ENCODE results near the gene COG5.

COG5 gene

GRCh38 chr7:107580716-107581383 lies 17.1 kb upstream of the COG5 start (continued):
- TF ChIP-seq, protein P1, sequence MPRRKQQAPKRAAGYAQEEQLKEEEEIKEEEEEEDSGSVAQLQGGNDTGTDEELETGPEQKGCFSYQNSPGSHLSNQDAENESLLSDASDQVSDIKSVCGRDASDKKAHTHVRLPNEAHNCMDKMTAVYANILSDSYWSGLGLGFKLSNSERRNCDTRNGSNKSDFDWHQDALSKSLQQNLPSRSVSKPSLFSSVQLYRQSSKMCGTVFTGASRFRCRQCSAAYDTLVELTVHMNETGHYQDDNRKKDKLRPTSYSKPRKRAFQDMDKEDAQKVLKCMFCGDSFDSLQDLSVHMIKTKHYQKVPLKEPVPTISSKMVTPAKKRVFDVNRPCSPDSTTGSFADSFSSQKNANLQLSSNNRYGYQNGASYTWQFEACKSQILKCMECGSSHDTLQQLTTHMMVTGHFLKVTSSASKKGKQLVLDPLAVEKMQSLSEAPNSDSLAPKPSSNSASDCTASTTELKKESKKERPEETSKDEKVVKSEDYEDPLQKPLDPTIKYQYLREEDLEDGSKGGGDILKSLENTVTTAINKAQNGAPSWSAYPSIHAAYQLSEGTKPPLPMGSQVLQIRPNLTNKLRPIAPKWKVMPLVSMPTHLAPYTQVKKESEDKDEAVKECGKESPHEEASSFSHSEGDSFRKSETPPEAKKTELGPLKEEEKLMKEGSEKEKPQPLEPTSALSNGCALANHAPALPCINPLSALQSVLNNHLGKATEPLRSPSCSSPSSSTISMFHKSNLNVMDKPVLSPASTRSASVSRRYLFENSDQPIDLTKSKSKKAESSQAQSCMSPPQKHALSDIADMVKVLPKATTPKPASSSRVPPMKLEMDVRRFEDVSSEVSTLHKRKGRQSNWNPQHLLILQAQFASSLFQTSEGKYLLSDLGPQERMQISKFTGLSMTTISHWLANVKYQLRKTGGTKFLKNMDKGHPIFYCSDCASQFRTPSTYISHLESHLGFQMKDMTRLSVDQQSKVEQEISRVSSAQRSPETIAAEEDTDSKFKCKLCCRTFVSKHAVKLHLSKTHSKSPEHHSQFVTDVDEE (CRISPR knock-in tag; IDR thresholded peaks at IDR 0.05), result no peak
- TF ChIP-seq ISL1 (CRISPR knock-in tag; IDR thresholded peaks at IDR 0.05) (no peak), ZNF8 (CRISPR knock-in tag; IDR thresholded peaks at IDR 0.05) (no peak), ZNF70 (CRISPR knock-in tag; IDR thresholded peaks at IDR 0.05) (no peak), OSR1 (CRISPR knock-in tag; IDR thresholded peaks at IDR 0.05) (no peak), ZC3H10 (CRISPR knock-in tag; IDR thresholded peaks at IDR 0.05) (no peak), TCF4 (CRISPR knock-in tag; IDR thresholded peaks at IDR 0.05; ENCODE audit: borderline replicate concordance) (no peak)

DNA sequence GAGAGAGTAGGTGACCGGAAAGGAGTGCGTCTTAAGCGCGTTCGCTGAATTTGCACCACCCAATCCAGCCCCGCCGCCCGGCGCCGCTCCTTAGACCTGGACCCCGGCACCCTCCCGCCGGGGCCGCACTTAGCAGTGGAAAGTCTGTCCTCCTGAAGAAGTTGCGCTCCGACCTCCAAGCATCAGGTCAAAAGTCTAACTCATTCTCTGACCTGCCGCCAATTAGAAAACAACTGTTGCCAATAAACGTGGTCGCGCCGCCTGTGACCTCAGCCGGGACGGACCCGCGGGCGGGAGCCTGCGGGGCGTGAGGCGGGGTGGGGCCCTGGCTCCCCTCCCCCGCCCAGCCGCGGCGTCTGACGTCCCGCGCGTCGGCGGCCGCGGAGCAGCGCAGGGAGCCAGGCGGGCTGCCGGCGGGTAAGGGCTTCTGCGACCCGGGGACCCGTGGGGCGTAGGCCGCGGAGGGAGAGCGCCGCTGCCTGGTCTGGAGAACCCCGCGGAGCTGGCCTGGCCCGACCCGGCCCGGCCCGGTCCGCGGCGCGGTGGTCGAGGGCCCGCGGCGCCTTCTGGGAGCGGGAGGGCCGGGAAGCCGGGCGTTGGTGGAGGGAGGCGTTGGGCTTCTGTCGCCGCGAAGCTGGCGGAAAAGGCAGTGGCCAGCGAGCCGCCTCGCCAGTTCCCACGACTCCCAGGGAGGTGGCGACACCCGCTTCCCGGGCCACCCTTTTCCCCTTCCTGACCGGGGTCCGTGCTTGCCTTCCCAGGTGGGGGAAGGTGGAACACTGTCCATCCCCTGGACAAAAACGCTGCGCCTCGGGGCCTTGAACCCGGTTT lies 16.4 kb upstream of the COG5 start, which contains the start of gene BCAP29:
Gene BCAP29, plus strand, starts transcription at position 362 of the 831 bp plus-strand sequence. CDS start 527 bp downstream, outside the sequence.
- TF ChIP-seq, protein P2, sequence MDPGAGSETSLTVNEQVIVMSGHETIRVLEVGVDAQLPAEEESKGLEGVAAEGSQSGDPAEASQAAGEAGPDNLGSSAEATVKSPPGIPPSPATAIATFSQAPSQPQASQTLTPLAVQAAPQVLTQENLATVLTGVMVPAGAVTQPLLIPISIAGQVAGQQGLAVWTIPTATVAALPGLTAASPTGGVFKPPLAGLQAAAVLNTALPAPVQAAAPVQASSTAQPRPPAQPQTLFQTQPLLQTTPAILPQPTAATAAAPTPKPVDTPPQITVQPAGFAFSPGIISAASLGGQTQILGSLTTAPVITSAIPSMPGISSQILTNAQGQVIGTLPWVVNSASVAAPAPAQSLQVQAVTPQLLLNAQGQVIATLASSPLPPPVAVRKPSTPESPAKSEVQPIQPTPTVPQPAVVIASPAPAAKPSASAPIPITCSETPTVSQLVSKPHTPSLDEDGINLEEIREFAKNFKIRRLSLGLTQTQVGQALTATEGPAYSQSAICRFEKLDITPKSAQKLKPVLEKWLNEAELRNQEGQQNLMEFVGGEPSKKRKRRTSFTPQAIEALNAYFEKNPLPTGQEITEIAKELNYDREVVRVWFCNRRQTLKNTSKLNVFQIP (CRISPR knock-in tag; IDR thresholded peaks at IDR 0.05; ENCODE audit: borderline replicate concordance, low read depth), result no peak
- peak; percentile 69 for TF ChIP-seq ZNF70 (CRISPR knock-in tag; IDR thresholded peaks at IDR 0.05)
- TF ChIP-seq GLIS3 (CRISPR knock-in tag; IDR thresholded peaks at IDR 0.05), result 0 out of 2 replicates have a peak, but pooled peaks have one; percentile 82
- TF ChIP-seq BACH2 (CRISPR knock-in tag; IDR thresholded peaks at IDR 0.05; ENCODE audit: borderline replicate concordance), result no peak
- peak; percentile 44; the same call in 1 of the 2 replicates for TF ChIP-seq ZC3H10 (CRISPR knock-in tag; IDR thresholded peaks at IDR 0.05)
- TF ChIP-seq CSDC2 (CRISPR knock-in tag; IDR thresholded peaks at IDR 0.05), result 0 out of 2 replicates have a peak, but pooled peaks have one; percentile 65
- TF ChIP-seq ZFP30 (CRISPR knock-in tag; IDR thresholded peaks at IDR 0.05), result no peak
- no peak; the same call in none of the 2 replicates for TF ChIP-seq ZFP3 (CRISPR knock-in tag; IDR thresholded peaks at IDR 0.05)
- peak; percentile 91 for ATAC-seq

DNA sequence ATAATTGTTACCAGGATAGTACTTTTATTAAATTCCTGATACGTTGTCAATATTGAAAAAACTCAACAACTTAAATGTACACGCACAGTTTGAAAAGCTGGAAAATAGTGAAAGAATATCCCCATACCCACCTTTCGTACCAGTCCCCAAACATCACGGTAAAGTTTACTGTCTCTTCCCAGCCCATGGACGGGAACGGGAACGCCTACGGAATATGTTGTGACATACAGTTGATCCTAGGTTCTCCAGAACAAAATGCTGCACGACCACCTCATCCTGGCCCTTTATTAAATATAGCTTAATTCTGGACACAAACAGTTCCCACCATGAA lies 15.8 kb upstream of the COG5 start:
- TF ChIP-seq TCF4 (CRISPR knock-in tag; IDR thresholded peaks at IDR 0.05; ENCODE audit: borderline replicate concordance) (peak; percentile 15; the same call in 1 of the 2 replicates), CSDC2 (CRISPR knock-in tag; IDR thresholded peaks at IDR 0.05) (no peak)
- ATAC-seq, result peak; percentile 68

- TF ChIP-seq RARB (CRISPR knock-in tag; IDR thresholded peaks at IDR 0.05), result no peak
- no peak for TF ChIP-seq TOX (CRISPR knock-in tag; IDR thresholded peaks at IDR 0.05; ENCODE audit: borderline replicate concordance)
- TF ChIP-seq ISL1 (CRISPR knock-in tag; IDR thresholded peaks at IDR 0.05), result no peak
- no peak for TF ChIP-seq ARNTL (CRISPR knock-in tag; IDR thresholded peaks at IDR 0.05; ENCODE audit: borderline replicate concordance, low read depth)
- TF ChIP-seq, protein P1 (CRISPR knock-in tag; IDR thresholded peaks at IDR 0.05), result no peak
- no peak for TF ChIP-seq ZFP30 (CRISPR knock-in tag; IDR thresholded peaks at IDR 0.05)
- TF ChIP-seq, protein P3, sequence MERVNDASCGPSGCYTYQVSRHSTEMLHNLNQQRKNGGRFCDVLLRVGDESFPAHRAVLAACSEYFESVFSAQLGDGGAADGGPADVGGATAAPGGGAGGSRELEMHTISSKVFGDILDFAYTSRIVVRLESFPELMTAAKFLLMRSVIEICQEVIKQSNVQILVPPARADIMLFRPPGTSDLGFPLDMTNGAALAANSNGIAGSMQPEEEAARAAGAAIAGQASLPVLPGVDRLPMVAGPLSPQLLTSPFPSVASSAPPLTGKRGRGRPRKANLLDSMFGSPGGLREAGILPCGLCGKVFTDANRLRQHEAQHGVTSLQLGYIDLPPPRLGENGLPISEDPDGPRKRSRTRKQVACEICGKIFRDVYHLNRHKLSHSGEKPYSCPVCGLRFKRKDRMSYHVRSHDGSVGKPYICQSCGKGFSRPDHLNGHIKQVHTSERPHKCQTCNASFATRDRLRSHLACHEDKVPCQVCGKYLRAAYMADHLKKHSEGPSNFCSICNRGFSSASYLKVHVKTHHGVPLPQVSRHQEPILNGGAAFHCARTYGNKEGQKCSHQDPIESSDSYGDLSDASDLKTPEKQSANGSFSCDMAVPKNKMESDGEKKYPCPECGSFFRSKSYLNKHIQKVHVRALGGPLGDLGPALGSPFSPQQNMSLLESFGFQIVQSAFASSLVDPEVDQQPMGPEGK (CRISPR knock-in tag; IDR thresholded peaks at IDR 0.05; ENCODE audit: borderline replicate concordance), result no peak
- TF ChIP-seq, protein P4, sequence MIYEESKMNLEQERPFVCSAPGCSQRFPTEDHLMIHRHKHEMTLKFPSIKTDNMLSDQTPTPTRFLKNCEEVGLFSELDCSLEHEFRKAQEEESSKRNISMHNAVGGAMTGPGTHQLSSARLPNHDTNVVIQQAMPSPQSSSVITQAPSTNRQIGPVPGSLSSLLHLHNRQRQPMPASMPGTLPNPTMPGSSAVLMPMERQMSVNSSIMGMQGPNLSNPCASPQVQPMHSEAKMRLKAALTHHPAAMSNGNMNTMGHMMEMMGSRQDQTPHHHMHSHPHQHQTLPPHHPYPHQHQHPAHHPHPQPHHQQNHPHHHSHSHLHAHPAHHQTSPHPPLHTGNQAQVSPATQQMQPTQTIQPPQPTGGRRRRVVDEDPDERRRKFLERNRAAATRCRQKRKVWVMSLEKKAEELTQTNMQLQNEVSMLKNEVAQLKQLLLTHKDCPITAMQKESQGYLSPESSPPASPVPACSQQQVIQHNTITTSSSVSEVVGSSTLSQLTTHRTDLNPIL (CRISPR knock-in tag; IDR thresholded peaks at IDR 0.05; ENCODE audit: low read depth), result no peak
- no peak for TF ChIP-seq TCF4 (CRISPR knock-in tag; IDR thresholded peaks at IDR 0.05; ENCODE audit: borderline replicate concordance)
- TF ChIP-seq, protein P2 (CRISPR knock-in tag; IDR thresholded peaks at IDR 0.05; ENCODE audit: borderline replicate concordance, low read depth), result no peak
- no peak for TF ChIP-seq SNAI2 (CRISPR knock-in tag; IDR thresholded peaks at IDR 0.05)
- TF ChIP-seq ZC3H10 (CRISPR knock-in tag; IDR thresholded peaks at IDR 0.05), result no peak
- no peak for TF ChIP-seq ZNF8 (CRISPR knock-in tag; IDR thresholded peaks at IDR 0.05)
- no peak for TF ChIP-seq GLIS3 (CRISPR knock-in tag; IDR thresholded peaks at IDR 0.05)
- no peak for ATAC-seq
Measured at GRCh38 chr7:107573537-107573936, 9.8 kb upstream of the COG5 start.
